ENCODE measurements around the gene CACHD1. TPM values are rescaled to one million over a fixed set of nuclear protein-coding genes. Genes with fewer than 3 reads are reported as not detected.

CACHD1 gene
- total RNA-seq, 1 experiment from 2014 or later: 16.6 TPM

DNA sequence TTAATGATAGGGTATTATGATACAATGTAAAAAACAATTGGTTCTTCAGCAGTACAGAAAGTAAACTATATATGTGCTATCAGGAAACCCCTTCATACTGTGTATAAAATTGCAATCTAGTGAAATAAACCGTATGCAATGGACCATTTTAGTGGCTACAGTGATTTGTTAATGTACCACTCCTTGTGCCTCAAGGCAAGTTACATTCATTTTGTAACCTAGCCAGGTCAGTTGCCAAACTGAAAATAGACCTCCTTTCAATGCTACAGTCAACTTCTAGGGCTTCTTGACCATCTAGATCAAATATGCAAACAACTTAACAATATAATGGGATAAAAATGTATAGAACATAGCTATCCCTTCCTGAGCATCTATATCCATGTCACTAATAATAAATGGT is 223.0 kb downstream of the CACHD1 start:
- Histone ChIP-seq H3K36me3 (ENCODE audit: control insufficient read depth, insufficient read depth, low read length) (no peaks in the 10 kb centered on the region), H3K9me3 (no peaks in the 10 kb centered on the region), H3K4me1 (no peaks in the 10 kb centered on the region), H3K27me3 (replicated peaks; ENCODE audit: control insufficient read depth, insufficient read depth, low read length) (no peaks in the 10 kb centered on the region), H3K4me3 (ENCODE audit: low read depth, low read length) (no peak overlapping the region)
- H3K27me3 Mint-ChIP-seq (ENCODE audit: insufficient read depth, unreplicated experiment): no peaks in the 10 kb centered on the region
- ChIA-PET CTCF (no interaction called here), POLR2A (no interaction called here)
- H3K27ac Mint-ChIP-seq (ENCODE audit: unreplicated experiment): no peak overlapping the region
- intact Hi-C loops (cut with micrococcal nuclease; ENCODE audit: unreplicated experiment): no loop called here
- peaks cover 4% of the 10 kb centered on the region for H3K36me3 Mint-ChIP-seq (ENCODE audit: insufficient read depth, unreplicated experiment)
- TF ChIP-seq, protein P1, sequence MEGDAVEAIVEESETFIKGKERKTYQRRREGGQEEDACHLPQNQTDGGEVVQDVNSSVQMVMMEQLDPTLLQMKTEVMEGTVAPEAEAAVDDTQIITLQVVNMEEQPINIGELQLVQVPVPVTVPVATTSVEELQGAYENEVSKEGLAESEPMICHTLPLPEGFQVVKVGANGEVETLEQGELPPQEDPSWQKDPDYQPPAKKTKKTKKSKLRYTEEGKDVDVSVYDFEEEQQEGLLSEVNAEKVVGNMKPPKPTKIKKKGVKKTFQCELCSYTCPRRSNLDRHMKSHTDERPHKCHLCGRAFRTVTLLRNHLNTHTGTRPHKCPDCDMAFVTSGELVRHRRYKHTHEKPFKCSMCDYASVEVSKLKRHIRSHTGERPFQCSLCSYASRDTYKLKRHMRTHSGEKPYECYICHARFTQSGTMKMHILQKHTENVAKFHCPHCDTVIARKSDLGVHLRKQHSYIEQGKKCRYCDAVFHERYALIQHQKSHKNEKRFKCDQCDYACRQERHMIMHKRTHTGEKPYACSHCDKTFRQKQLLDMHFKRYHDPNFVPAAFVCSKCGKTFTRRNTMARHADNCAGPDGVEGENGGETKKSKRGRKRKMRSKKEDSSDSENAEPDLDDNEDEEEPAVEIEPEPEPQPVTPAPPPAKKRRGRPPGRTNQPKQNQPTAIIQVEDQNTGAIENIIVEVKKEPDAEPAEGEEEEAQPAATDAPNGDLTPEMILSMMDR (IDR thresholded peaks at IDR 0.05; ENCODE audit: insufficient read depth in 1 of 2, low read depth in 1 of 2, low read length in 1 of 2, severe bottlenecking in 1 of 2, unreplicated experiment in 1 of 2): no peak
- no peak for DNase-seq
- no TSS peak for BruUV-seq (replicated peaks)
- no peaks in the 10 kb centered on the region for H3K9me3 Mint-ChIP-seq (ENCODE audit: unreplicated experiment)
- H3K4me3 Mint-ChIP-seq (ENCODE audit: unreplicated experiment): no peak overlapping the region
- no peaks in the 10 kb centered on the region for H3K4me1 Mint-ChIP-seq (ENCODE audit: low read depth, unreplicated experiment)

DNA sequence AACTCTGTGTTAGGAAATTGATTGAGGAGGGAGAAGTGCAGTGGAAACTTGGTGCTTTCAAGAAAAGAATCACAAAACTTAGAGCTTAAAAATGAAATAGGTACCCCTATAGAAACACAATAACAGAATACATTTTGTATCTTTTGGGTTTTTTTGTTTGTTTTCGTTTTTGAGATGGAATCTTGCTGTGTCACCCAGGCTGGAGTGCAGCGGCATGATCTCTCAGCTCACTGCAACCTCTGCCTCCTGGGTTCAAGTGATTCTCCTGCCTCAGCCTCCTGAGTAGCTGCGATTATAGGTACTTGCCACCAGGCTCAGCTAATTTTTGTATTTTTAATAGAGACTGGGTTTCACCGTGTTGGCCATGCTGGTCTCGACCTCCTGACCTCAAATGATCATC is 223.5 kb downstream of the CACHD1 start:
- no peak overlapping the region for H3K4me3 Mint-ChIP-seq (ENCODE audit: unreplicated experiment)
- BruUV-seq (replicated peaks): no TSS peak
- H3K27me3 Mint-ChIP-seq (ENCODE audit: insufficient read depth, unreplicated experiment): no peaks in the 10 kb centered on the region
- H3K4me1 Mint-ChIP-seq (ENCODE audit: low read depth, unreplicated experiment): no peaks in the 10 kb centered on the region
- ChIA-PET CTCF (no interaction called here), POLR2A (no interaction called here)
- DNase-seq: no peak
- no peaks in the 10 kb centered on the region for H3K27me3 ChIP-seq (replicated peaks; ENCODE audit: control insufficient read depth, insufficient read depth, low read length)
- H3K36me3 Mint-ChIP-seq (ENCODE audit: insufficient read depth, unreplicated experiment): peaks cover 4% of the 10 kb centered on the region
- no peak overlapping the region for H3K4me3 ChIP-seq (ENCODE audit: low read depth, low read length)
- no peaks in the 10 kb centered on the region for H3K9me3 Mint-ChIP-seq (ENCODE audit: unreplicated experiment)
- TF ChIP-seq, protein P1 (IDR thresholded peaks at IDR 0.05; ENCODE audit: insufficient read depth in 1 of 2, low read depth in 1 of 2, low read length in 1 of 2, severe bottlenecking in 1 of 2, unreplicated experiment in 1 of 2): no peak
- intact Hi-C loops (cut with micrococcal nuclease; ENCODE audit: unreplicated experiment): no loop called here
- H3K4me1 ChIP-seq: no peaks in the 10 kb centered on the region
- H3K36me3 ChIP-seq (ENCODE audit: control insufficient read depth, insufficient read depth, low read length): no peaks in the 10 kb centered on the region
- H3K9me3 ChIP-seq: no peaks in the 10 kb centered on the region
- H3K27ac Mint-ChIP-seq (ENCODE audit: unreplicated experiment): no peak overlapping the region

DNA sequence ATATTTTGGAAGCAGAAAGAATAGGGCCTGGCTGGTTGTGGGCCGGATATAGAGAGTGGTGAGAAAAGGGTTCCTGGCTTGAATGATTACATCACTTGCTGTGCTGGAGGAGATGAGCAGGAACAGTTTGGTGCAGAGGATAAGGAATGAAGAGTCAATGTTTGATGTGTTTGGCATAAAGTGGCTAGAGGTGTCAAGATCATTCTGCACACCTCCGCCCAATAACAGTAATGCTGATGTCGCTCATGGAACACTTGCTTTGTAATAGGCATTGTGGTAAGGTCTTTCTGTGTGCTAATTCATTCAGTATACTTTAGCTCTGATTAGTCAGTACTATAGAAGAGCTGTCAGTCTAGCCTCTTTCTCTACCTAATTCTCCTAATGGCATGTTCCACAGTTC is 226.9 kb downstream of the CACHD1 start:
- Histone ChIP-seq H3K9me3 (no peaks in the 10 kb centered on the region), H3K4me1 (no peaks in the 10 kb centered on the region), H3K36me3 (ENCODE audit: control insufficient read depth, insufficient read depth, low read length) (no peaks in the 10 kb centered on the region), H3K27me3 (replicated peaks; ENCODE audit: control insufficient read depth, insufficient read depth, low read length) (no peaks in the 10 kb centered on the region), H3K4me3 (ENCODE audit: low read depth, low read length) (no peak overlapping the region)
- no peak for DNase-seq
- no peak overlapping the region for H3K27ac Mint-ChIP-seq (ENCODE audit: unreplicated experiment)
- H3K4me3 Mint-ChIP-seq (ENCODE audit: unreplicated experiment): no peak overlapping the region
- H3K36me3 Mint-ChIP-seq (ENCODE audit: insufficient read depth, unreplicated experiment): peaks cover 5% of the 10 kb centered on the region
- peaks cover 6% of the 10 kb centered on the region for H3K4me1 Mint-ChIP-seq (ENCODE audit: low read depth, unreplicated experiment)
- POLR2A ChIA-PET: no interaction called here
- CTCF ChIA-PET: no interaction called here
- no TSS peak for BruUV-seq (replicated peaks)
- intact Hi-C loops (cut with micrococcal nuclease; ENCODE audit: unreplicated experiment): no loop called here
- H3K9me3 Mint-ChIP-seq (ENCODE audit: unreplicated experiment): no peaks in the 10 kb centered on the region
- no peaks in the 10 kb centered on the region for H3K27me3 Mint-ChIP-seq (ENCODE audit: insufficient read depth, unreplicated experiment)
- TF ChIP-seq, protein P1 (IDR thresholded peaks at IDR 0.05; ENCODE audit: insufficient read depth in 1 of 2, low read depth in 1 of 2, low read length in 1 of 2, severe bottlenecking in 1 of 2, unreplicated experiment in 1 of 2): no peak
